Measurements from ENCODE around the gene IGF1R.

Gene IGF1R

DNA sequence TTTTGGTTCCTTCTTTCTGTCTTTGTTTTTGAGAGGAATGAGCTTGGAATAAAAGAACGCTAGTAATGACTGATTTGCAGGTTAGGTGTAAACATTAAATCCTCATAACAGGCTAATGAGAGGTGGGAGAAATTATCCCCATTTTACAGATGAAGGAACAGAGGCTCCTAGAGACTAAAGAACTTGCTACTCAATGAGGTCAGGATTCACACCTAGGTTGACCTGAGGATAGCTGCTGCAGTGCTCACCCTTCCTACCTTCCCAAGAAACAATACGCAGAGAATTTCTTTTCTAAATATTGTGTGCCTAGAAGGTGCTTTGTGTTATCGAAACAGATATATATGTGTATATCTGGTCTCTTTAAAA lies 106.3 kb downstream of the IGF1R start:
- no peak for DNase-seq

DNA sequence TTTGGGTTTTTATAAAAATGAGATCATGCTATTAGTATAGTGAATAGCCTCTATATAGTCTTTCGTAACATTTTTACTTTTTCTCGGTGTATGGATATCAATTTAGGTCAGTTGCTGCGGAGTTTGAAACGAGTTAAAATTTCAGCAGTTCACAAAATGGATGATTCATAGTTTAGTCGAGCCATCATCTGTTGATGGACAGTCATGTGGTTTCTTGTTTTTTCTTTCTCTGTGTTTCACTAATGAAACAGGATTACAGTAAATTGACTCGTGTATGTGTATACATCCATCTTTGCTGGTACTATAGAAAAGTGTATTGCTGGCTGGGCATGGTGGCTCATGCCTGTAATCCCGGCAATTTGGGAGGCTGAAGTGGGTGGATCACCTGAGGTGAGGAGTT lies 106.8 kb downstream of the IGF1R start:
- DNase-seq = no peak

DNA sequence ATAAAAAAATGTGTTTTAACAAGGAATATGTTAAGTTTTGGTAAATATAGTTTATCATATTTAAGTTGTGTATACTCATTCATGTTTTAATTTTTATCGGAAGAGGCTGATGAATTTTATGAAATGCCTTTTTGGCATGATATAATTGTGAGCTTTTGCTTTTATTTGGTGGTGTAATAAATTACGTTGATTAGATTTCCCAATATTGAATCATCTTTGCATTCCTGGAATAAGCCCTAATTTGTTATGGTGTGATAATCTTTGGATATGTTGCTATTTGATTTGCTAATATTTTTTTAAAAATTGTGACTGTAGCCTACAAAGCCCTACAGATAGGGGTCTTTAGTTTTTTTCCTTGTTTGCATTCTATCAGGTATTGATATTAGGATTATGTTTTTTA lies 107.4 kb downstream of the IGF1R start:
- DNase-seq = no peak

DNA sequence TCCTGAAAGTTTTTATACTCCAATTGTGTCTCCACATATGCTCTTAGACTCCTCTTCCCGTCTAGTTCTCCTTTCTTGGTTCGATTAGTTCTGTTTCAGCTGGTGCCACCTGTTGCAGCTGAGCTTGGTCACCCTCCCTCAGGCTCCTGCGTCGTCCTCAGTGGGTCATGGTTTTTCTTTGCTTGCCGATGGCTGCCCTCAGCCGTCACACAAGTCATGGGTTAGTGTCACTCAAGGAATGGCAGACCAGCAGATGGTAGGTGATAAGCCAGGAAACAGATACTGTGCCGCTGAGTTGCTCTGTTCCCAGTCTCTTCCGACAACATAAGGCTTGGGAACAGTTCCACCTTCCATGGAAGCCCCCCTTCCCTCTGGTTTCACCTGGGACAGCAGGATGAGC lies 109.9 kb downstream of the IGF1R start:
- no peak for DNase-seq

DNA sequence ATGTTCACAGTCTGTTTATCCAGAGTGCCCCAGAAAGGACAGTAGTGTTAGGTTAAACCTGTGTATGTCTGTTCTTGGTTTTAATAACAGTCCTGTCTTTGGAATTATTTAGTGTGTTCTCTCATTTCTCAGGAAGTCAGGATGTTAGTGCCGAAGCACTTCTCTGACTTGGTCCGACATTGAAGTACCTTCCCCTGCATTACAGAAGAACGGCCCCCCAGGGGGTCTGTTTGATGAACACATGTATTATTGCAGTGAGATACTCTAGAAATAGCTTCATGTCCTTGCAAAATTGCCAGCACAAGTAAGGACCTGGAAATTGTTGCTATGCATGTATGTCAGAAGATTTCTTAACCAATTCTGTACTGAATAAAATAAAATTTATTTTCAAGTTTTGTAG lies 110.9 kb downstream of the IGF1R start:
- DNase-seq = no peak

DNA sequence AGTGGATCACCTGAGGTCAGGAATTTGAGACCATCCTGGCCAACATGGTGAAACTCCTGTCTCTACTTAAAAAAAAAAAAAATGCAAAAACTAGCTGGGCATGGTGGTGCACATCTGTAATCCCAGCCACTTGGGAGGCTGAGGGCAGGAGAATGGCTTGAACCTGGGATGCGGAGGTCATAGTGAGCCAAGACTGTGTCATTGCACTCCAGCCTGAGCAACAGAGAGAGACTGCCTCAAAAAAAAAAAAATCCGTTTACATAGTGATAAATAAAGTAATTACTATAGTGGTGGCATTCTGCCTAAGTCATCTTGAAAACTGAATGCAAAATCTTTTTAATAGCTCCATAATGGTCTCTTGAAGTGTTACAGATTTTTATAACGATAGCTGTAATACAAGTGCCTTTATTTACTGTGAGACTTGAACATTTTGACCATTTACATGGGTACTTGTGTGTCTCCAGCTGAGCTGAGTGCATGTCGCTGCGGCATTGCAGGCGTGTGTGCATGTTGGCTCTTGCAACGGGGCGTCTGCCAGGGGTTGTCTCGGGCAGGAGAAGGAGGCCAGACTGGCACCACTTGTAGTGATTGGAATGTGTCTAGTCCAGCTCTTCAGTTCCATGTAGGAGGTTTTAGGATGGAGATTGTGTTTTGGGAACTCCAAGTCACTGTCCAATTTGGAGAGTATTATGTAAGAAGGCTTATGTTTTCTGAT lies 111.9 kb downstream of the IGF1R start:
- DNase-seq = no peak

DNA sequence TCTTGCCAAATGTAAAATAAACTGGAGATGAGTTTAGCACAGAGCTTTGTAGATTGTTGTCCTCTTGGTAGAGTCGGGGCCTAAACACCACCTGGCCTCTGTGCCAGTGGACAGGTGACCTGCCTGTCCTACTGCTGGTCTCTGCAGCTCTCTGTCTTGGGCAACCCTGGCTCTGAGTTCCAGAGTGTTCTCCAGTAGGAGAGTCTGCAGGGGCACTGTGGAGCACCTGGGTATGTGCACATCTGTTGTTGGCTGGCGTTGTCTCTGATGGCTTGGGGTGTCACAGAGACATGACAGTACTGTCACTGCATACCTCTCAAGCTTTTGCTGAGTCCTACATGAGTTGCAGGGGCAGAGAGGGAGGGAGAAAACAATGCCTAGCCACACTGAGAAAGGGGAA lies 112.6 kb downstream of the IGF1R start:
- no peak for DNase-seq

DNA sequence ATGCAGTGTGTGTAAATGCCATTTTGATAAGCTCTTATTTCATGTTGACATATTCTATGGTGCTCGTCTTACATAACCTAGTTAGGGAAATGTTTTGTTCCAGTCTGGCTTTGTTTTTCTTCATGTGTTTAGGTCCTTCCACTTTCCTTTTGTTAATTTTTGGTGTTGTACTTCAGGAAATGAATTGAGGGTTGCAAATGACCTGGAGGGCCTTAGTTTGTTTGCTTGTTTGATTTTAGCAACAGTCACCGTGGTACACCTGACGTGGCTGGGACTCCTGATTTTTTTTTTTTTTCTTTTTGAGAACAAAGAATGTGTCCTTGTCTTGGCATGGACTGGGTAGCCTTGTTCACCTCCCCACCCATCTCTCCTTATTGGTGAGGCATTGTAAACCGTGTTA lies 114.8 kb downstream of the IGF1R start:
- no peak for DNase-seq

DNA sequence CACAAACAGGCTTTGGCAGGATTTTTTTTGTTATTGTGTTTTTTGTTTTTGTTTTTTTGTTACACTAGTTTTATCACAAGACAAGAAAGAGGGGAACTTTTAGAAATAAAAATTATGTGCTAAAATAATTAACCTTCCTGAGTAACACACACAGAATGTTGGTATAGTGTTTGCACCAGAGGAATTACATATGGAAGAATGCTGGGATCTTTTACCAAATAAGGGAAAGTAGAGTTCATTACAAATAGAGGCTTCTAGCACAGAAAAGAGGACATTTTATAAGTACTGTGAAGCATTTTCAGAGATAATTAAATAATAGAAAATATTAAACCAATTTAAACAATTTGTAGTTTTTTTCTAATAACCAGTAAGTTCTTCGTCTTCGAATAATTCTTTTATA lies 116.0 kb downstream of the IGF1R start:
- no peak for DNase-seq

DNA sequence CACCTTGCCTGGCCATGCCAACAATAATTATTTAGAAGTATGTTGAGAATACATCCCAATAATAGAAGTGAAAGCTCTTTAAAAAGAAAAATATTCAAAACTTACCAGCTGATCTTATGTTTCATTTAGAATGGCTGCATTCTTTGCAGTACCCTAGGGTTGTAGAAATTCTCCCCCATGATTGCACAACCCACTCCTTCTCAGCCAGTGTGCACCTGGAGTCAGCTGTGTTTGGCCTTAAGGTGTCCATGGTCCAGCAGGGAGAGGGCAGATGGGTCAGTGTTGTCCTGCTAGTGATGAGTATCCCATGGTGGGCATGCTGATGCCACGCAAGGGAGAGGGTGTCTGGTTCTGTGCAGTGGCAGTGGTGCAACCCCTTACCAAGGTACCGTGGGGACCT lies 117.3 kb downstream of the IGF1R start:
- DNase-seq = no peak

DNA sequence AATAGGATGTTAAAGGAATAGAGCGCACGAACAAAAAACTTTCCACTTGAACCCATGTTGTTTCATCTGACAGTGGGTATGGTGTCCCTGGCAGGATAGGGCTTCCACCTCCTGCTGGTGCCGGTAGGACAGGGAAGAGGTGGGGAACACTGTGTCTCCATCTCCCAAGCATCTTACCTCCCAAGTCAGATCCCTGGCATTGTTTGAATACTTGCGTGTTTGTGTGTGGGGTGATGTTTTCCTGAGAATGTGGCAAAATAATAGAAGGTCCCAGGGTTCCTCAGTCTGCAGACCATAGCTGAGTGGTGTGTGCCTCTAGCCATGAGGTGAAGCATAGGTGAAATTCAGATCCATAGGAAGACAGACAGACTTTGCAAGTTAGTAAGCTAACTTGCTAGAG lies 119.4 kb downstream of the IGF1R start:
- DNase-seq = no peak

DNA sequence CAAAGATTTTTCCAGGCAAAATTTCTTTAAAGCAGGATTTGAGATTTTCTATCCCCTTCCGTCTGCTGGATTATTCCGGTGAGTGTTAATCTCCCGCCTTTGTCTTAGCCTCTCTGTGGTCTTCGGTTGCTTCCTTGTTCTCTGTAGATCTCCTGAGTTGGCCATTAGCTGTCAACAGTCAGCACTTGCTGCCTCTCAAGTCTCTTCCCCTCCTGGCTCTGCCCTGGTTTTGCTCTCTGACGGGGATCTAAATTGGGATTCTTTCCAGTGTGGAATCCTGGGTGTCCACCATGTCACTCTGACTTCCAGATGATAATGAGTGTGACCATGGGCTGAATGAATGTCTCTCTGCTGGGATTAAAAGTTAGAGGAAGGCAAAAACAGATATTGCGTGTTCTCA lies 121.5 kb downstream of the IGF1R start:
- no peak for DNase-seq

DNA sequence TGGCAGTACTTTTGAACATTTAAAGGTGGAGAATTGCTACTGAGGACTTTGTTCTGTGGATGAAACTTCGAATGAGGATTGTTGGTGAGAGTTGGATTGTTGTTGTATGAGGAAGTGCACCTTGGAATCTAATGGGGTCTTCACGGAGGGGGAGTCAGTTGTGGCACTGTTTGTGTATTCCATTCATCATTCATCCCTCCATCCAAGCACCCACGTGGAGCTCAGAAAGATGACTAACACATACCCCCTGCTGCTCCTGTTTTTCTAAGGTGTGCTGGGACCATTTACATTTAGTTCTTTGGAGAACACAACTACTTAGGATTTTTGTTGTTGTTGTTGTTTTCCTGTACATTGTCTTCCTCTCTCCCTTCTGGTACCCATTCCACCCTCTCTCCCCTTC lies 122.6 kb downstream of the IGF1R start:
- DNase-seq = no peak

DNA sequence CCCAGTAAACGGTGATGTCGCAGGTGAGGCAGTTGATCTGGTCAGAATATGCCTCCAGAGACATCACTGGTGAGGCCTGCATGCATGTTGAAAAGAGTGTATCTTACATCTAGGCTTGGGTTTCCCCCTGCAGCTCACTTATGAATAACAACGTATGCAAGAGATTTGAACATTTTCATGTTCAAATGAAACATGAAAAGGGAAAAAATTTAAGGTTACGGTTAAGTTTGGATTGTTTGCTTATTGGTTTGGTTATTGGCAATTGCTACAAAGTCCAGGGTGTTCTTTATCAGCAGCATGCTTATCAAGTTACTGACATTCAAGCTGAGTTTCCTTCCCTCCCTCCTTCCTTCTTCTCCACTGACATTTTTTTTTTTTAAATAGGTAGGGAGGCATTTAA lies 123.2 kb downstream of the IGF1R start:
- DNase-seq = no peak

DNA sequence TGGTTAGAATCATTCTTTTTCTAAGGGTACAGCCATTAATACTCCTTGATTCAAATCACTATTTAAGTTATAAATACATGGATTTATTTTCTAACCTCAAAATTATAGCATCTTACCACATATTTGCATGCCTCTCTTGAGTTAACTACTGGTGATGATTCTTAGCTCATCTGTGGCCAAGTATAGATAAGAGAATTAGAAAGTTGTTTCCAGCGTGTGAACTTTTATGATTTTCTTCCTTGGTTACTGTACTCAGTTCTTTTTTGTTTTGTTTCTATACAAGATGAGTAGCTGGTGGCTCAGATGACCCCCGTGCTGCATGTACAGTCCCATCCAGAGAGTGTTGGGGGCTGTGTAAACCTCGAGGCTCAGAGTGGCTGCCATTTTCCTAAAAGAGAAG lies 124.6 kb downstream of the IGF1R start:
- DNase-seq = no peak

DNA sequence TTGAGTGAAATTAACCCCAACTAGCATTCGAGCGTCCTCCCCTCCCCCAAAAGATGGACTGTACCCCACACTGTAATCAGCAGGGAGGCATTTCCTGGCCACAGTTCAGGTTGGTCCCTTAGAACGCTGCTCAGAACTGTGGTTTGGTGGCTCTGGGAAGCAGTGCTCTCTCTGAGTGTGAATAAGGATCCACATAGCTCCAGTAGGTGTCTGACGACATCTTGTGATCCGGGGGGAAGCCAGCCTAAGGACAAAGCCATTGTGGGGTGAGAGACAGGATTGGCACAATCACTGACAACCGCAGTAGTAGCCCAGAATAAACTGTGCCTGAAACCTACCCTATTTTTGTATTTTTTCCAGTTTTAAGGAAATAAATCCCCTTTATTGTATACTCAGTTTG lies 125.3 kb downstream of the IGF1R start:
- no peak for DNase-seq

DNA sequence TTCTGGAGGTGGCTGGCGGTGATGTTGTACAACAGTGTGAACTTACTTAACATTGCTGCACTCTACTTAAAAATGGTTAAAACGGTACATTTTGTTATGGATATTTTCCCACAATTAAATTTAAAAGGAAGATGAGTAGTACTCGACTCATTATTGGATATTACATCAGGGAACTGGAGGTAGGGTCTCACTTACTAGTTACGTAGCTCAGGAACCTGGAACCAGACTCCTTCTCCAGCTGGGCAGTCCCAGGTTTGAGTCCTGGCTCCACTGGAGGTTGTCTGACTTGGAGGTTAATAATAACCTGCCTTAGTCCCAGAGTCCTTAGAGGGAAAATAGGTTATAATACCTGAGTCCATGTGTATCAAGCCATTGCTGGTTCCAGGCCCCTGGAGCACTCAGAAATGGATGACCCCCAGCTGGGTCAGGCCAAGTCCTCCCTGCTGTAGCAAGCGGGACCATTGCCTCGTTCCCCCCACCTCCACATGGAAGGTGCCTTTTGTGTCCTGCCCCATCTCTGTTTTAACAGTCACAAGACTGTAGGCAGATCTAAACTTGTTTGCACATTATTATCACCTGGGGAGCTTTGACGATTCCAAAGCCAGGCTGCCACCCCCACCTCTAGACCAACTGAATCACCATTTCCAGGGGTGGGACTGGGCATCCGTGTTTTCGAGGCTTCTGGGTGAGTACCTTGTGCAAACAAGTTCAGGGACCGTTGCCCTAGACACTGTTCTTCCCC lies 126.6 kb downstream of the IGF1R start:
- DNase-seq = no peak

DNA sequence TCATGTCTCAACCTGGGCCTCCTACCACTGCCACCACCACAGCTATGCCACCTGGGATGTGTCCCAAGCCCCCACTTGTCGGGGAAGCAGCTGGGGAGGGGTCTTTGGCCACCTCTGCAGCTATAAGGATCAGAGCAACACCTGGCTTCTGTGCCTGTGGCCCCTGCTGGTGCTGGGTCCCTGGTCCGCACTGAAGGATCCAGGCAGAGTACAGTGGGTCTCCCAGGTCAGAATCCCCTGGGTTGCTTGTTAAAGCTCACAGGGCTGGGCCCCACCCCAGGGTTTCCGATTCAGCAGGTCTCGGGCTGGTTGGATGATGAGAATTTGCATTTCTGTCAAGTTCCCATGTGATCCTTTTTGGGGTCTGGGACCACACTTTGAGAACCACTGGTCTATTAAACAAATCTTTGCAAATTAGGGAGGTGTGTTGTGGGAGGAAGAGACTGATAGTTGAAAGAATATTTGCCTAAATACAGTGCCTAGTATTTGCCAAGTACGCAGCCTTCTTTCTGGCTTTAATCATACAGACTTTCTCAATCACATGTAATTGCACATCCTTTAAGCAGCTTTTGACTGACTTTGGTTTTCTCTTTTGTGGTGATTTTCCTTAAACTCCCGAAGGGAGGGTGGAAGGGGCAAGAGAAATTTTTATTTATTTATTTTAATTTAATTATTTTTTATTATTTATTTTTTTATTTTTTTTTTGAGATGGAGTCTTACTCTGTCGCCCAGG lies 127.3 kb downstream of the IGF1R start:
- no peak for DNase-seq

DNA sequence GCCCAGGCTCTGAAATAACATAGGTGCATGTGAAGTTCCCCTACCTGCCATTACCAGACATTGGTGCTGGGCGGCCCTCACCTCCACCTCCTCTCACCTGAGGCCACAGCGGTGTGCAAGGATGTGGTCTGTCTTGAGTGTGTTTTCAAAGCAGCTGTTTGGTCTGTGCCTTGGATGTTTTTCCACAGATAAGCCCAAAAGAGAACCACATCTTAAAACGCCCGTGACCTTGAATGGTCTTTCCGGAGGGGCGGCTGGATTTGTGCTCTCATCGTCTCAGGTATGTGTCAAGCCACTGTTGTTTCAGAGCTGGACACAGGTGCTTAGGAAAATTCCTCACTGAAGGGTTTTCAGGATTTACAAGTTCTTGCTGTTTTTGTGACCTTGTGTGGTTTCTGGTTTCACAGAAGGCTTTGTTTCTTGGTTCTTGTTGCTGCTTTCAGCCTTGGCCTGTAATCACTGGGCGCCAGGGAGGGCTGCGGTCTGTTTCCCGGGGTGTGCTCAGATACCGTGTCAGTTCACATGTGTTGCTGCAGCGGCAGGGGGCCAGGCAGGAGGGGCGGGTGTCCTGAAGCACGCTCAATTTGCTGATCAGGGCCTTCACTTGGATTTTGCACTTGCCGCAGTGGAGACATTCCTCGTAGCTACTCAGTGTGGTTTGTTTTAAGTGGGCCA lies 128.4 kb downstream of the IGF1R start:
- DNase-seq = peak; percentile 9 to 16

DNA sequence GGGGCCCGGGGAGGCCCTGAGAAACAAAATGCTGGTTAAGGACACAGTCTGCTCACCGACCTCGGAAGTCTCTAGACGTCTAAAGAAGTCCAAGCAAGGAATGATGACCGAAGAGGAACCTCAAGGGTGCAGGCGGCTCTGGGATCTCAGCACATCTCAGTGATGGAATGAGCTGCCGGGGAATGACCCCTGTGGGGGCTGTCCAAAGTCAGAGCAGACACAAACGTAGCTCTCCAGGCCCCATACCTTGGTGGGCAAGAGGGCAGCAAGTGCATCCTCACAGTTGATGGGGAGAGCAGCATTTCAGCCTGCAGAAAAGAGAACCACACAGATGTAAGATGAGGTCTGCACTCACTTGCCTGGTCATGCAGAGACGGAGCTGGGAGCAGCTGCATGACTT lies 129.1 kb downstream of the IGF1R start:
- DNase-seq = no peak

DNA sequence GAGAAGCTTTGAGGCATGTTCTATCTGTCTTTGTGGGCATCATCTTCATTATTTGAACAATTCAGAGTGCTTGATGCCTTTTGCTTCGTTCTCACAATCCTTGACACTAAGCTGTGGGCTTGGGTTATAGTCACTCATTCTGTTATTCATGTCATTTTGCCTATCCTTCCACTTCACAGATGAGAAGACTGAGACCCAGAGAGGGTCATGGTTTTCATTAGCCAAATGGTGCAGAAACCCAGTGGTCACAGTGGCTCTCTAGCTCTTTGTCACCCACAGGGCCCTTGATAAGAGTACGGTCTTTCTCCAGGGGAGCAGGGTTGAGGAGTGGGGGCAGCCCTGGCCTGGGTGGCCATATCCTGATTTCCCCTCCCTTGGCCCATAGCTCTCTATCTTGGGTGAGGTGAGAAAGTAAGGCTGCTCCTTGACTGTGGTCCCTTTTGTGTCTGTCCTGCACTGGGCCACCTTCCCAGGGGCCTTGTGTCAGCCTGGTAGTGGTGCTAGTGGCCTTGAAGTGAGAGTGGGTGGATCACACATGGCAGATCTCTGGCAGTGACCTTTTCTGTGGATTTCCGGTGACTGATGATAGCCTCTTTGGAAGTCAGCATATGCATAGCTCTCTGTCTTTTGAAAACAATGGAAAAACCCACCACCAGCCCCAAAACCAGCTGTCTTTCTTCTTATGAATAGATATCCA lies 130.1 kb downstream of the IGF1R start:
- DNase-seq = no peak

DNA sequence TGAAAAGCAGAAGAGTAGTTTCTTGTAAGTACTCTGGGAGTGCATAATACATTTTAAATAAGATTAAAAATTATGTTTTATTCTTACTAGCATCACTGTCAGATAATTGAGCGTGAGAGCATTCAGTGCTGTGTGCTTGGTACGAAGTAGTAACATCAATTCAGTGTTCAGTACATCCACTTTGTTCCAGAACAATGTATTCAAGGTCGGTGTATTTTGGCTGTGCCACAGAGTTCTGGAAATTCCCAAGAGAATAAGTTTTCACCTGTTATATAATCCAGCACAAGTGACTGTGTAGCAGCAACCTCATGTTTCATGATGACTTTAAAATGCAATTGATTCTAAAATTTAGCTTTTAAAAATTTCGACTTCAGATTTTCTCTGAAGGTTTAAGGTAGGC lies 130.6 kb downstream of the IGF1R start:
- no peak for DNase-seq

DNA sequence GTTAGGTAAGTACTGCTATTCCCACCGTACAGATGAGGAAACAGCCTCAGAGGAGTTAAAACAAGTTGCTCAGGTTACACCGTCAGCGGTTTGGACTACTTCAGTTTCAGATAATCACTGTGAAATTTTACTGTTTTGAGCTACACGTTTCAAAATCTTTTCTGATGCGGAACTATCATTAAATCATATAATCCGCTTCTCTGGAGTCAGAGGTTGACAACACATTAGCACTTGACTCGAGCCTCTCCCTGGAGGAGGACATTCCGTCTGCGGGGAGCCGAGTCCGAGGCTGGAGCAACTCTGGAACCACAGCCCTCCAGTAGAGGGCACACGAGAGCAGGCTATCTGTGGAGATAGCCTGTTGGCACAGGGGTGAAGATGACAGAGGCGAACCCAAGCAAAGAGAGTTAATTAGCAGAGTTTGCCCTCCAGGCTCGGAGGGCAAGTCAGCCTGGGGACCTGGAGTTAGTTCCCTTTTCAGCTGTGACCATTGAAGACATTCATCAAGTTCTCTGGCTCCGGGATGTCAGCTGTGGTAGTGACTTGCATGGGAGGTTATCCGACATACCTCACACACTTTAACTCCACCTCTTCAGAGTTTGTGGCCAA lies 131.2 kb downstream of the IGF1R start:
- DNase-seq = peak; percentile 68
